ENCODE results near the gene PPP2R2C.

DNA sequence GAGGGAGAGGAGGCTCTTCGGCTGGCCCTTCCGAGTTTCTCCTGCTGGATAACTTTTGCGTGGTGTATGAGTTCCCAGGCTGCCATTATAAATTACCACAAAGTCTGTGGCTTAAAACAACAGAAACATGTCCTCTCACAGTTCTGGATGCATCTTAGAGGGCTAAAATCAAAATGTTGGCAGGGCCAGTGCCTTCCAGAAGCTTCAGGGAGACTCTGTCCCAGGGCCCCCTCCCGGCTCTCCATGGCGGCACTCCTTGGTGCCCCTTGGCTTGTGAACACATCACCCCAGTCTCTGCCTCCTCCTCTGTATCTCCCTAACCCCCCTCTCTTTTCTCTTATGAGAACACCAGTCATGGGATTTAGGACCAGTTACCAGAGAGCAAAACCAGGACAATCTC, 23.3 kb upstream of the PPP2R2C start:
- TF ChIP-seq, protein P1, sequence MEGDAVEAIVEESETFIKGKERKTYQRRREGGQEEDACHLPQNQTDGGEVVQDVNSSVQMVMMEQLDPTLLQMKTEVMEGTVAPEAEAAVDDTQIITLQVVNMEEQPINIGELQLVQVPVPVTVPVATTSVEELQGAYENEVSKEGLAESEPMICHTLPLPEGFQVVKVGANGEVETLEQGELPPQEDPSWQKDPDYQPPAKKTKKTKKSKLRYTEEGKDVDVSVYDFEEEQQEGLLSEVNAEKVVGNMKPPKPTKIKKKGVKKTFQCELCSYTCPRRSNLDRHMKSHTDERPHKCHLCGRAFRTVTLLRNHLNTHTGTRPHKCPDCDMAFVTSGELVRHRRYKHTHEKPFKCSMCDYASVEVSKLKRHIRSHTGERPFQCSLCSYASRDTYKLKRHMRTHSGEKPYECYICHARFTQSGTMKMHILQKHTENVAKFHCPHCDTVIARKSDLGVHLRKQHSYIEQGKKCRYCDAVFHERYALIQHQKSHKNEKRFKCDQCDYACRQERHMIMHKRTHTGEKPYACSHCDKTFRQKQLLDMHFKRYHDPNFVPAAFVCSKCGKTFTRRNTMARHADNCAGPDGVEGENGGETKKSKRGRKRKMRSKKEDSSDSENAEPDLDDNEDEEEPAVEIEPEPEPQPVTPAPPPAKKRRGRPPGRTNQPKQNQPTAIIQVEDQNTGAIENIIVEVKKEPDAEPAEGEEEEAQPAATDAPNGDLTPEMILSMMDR (IDR thresholded peaks at IDR 0.05 in 2 of 3, conservative IDR thresholded peaks at IDR 0.05 in 1 of 3; ENCODE audit: borderline replicate concordance in 1 of 3, insufficient read depth in 1 of 3, low read depth in 2 of 3, low read length in 2 of 3) = no peak
- TF ChIP-seq CBX3 (IDR thresholded peaks at IDR 0.05; ENCODE audit: low read depth) = no peak

All from HCT116 (cell line).